GM08714 (cell line): Measurements from ENCODE around the gene HMG20B.

Source experiments
- H3K4me3 ChIP-seq: fragments of 200-500 bp; sonication (Bioruptor generic); 2 replicates; pipeline ENCODE4 v1.5.1; 2014; ENCODE audit warnings: mild to moderate bottlenecking, low read length, inconsistent platforms
- ZNF274 ChIP-seq: IDR thresholded peaks from 2 replicates; pipeline ENCODE4 v1.6.1; 2012; ENCODE audit warnings: mild to moderate bottlenecking, low read depth, low read length

HMG20B gene

GRCh38 chr19:3544058-3544376, 28.7 kb upstream of the HMG20B start:
- TF ChIP-seq ZNF274, result no peak
- H3K4me3 ChIP-seq, result no peak overlapping the region

- no peak overlapping the region for H3K4me3 ChIP-seq
- no peak for TF ChIP-seq ZNF274
Measured at GRCh38 chr19:3544742-3545668, 27.7 kb upstream of the HMG20B start.

GRCh38 chr19:3545669-3546034, 27.1 kb upstream of the HMG20B start:
- no peak overlapping the region for H3K4me3 ChIP-seq
- TF ChIP-seq ZNF274, result no peak

DNA sequence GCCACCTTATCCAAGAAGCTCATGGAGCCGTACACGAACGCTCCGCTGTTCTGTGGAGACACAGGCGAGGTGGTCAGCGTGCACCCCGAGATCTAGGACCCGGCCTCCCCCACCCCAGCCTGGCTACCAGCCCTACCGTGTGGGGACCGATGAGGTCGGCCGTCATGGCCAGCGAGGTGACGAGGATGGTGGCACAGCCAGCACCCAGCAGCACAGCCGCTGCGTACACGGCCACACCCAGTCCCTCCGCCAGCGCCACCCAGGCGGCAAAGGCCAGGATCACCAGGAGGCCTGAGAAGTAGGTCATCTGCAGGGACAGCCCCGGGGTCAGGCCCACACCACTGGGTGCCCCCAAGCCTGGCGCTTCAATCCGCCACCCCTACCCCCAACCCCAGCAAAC, 26.6 kb upstream of the HMG20B start:
- no peak overlapping the region for H3K4me3 ChIP-seq
- TF ChIP-seq ZNF274, result no peak

- no peak for TF ChIP-seq ZNF274
- no peak overlapping the region for H3K4me3 ChIP-seq
Measured at GRCh38 chr19:3547301-3547731, 25.4 kb upstream of the HMG20B start.

DNA sequence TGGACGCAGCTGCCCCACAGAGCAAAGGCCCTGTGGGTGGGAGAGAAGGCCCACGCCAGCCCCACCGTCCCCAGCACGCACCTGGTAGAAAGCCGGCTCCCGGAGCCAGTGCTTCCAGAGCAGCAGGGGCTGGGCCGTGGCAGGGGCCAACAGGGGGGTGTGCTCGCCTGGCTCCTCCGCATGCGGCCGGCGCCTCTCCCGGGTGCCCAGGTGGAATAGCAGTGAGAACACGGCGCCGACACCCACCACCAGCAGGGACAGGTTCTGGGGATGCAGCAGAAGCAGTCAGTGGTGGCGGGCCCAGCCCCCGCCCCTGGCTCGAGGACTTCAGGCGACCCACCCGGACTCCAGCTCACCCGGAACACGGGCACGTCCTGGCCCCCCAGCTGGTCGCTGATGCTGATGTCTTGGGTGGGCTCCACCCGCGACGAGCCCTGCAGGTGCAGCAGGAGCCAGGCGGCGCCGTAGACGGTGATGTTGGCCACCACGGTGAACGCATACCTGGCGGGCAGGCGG, 24.9 kb upstream of the HMG20B start:
- TF ChIP-seq ZNF274, result no peak
- no peak overlapping the region for H3K4me3 ChIP-seq

- no peak for TF ChIP-seq ZNF274
- no peak overlapping the region for H3K4me3 ChIP-seq
Measured at GRCh38 chr19:3548606-3549005, 24.1 kb upstream of the HMG20B start.

- TF ChIP-seq ZNF274, result no peak
- no peak overlapping the region for H3K4me3 ChIP-seq
Measured at GRCh38 chr19:3549816-3550215, 22.9 kb upstream of the HMG20B start.

DNA sequence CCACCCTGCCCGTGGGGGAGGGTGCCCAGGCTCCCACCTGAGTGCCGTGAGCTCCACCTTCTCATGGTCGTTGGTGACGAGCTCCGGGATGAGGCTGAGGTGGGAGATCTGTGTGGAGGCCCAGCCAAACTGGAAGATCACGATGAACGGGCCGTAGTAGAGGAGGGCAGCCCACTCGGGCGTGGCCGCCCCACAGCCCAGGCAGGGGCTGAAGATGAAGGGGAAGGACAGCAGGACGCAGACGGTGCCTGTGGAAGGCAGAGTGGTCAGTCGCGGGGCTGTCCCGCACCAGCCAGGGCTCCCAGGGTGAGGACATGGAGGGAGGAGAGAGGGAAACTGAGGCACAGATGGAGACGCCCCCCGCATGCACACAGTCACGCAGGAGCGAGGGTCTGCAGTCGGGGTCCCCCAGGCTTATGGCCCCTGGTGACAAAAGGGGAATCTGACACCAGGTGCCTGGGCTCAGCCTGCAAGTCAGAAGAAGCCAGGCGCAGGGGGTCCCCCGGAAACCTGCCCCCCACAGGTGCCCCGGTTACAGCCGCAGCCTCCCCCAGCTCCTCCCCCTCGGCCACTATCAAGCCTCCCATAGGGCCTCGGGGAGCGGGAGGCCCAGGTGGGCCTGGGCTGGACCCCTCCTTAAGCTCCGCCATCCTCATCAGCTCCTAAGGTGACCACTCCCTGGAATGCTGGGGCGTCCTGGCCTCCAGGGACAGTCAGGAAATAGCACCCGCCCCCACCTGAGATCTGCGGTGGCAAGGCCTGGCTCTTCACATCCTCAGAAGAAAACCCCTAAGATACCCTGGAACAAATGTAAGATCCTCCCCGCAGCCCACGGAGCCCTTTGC, 21.6 kb upstream of the HMG20B start:
- TF ChIP-seq ZNF274, result no peak
- H3K4me3 ChIP-seq, result no peak overlapping the region

GRCh38 chr19:3551792-3552095, 21.0 kb upstream of the HMG20B start:
- TF ChIP-seq ZNF274, result no peak
- H3K4me3 ChIP-seq, result no peak overlapping the region

GRCh38 chr19:3554254-3555083, 18.3 kb upstream of the HMG20B start:
- no peak for TF ChIP-seq ZNF274
- H3K4me3 ChIP-seq, result peak overlapping the region; percentile 10; the same call in 1 of the 2 replicates

- peak overlapping the region; percentile 62; the same call in 1 of the 2 replicates for H3K4me3 ChIP-seq
- no peak for TF ChIP-seq ZNF274
Measured at GRCh38 chr19:3555653-3556422, 16.9 kb upstream of the HMG20B start.

DNA sequence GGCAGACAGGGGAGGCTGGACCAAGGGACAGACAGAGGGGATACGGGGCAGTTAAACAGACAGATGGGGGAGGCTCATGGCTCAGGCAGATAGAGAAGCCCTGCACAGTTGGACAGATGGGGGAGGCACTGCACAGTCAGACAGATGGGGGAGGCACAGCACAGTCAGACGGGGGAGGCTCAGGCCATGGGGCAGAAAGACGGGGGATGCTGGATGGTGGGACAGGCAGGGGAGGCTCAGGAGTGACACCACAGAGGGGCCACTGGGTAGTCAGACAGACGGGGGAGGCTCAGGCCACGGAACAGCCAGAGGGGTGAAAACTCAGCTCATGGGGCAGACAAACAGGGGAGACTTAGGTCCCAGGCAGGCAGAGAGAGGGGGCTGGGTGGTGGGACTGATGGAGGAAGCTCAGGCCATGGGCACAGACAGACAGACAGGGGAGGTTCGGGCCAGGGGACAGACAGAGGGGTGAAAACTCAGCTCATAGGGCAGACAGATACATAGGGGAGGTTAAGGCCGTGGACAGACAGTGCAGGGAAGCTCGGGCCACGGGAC, 16.2 kb upstream of the HMG20B start:
- no peak for TF ChIP-seq ZNF274
- H3K4me3 ChIP-seq, result peak overlapping the region; percentile 62
